ENCODE results near the gene KAT8. TPM values are rescaled to one million over a fixed set of nuclear protein-coding genes. Genes with fewer than 3 reads are reported as not detected.
"Not testable (repeated sequence)": the region's sequence is repeated elsewhere in the genome, so short reads cannot be mapped to it uniquely, and the experiment has no call there.

The KAT8 gene
- total RNA-seq, 1 experiment from 2014 or later: 42.0 TPM

DNA sequence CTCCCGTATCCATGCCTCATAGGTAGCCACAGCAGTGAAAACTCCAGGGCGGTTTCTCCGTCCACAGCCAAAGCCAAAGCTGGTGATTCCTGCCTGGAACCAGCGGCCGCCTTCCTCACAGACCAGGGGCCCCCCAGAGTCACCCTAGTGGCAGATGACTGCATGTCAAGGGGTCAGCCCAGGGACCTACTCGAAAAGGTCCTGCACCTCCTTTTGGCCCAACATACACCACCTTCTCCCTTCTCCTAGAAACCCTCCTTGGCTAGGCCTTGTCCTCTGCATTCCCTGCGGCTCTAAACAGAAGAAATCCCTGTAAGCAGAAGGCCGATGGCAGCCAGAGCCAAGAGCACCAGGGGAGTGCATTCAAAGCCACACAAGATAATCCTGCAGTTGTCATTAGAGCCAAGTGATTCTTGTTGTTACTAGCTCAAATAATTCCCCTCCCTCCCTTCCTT lies 26.3 kb downstream of the KAT8 start:
- H3K9me3 Mint-ChIP-seq (ENCODE audit: unreplicated experiment): no peaks in the 10 kb centered on the region
- no peak overlapping the region for H3K27ac Mint-ChIP-seq (ENCODE audit: low read depth, unreplicated experiment)
- H3K4me1 Mint-ChIP-seq (ENCODE audit: insufficient read depth, unreplicated experiment): peaks cover 13% of the 10 kb centered on the region
- ChIA-PET CTCF (interaction anchor here (0.6 to 3.8 kb wide), 16 partner anchors 8 to 725 kb away, joined by 3 to 29 read pairs (median 5); partner anchors contain the start of genes BCKDK, KAT8 and ZNF843), POLR2A (interaction anchor here (0.6 to 3.3 kb wide), 3 partner anchors 20 to 44 kb away, joined by 3 to 53 read pairs (median 4); partner anchors contain the start of gene FUS)
- intact Hi-C loops (cut with micrococcal nuclease): loop anchor here (2.0 to 5.0 kb wide), 3 partner anchors 34 to 111 kb away; partner anchors contain the start of gene STX4
- BruUV-seq (replicated peaks): no TSS peak
- H3K4me3 Mint-ChIP-seq (ENCODE audit: unreplicated experiment): peak overlapping the region; percentile 71
- DNase-seq (ENCODE audit: unreplicated experiment): no peak
- TF ChIP-seq, protein P1, sequence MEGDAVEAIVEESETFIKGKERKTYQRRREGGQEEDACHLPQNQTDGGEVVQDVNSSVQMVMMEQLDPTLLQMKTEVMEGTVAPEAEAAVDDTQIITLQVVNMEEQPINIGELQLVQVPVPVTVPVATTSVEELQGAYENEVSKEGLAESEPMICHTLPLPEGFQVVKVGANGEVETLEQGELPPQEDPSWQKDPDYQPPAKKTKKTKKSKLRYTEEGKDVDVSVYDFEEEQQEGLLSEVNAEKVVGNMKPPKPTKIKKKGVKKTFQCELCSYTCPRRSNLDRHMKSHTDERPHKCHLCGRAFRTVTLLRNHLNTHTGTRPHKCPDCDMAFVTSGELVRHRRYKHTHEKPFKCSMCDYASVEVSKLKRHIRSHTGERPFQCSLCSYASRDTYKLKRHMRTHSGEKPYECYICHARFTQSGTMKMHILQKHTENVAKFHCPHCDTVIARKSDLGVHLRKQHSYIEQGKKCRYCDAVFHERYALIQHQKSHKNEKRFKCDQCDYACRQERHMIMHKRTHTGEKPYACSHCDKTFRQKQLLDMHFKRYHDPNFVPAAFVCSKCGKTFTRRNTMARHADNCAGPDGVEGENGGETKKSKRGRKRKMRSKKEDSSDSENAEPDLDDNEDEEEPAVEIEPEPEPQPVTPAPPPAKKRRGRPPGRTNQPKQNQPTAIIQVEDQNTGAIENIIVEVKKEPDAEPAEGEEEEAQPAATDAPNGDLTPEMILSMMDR (IDR thresholded peaks at IDR 0.05; ENCODE audit: unreplicated experiment): no peak
- no peaks in the 10 kb centered on the region for H3K27me3 Mint-ChIP-seq (ENCODE audit: insufficient read depth, unreplicated experiment)
- no peaks in the 10 kb centered on the region for H3K36me3 Mint-ChIP-seq (ENCODE audit: insufficient read depth, unreplicated experiment)

DNA sequence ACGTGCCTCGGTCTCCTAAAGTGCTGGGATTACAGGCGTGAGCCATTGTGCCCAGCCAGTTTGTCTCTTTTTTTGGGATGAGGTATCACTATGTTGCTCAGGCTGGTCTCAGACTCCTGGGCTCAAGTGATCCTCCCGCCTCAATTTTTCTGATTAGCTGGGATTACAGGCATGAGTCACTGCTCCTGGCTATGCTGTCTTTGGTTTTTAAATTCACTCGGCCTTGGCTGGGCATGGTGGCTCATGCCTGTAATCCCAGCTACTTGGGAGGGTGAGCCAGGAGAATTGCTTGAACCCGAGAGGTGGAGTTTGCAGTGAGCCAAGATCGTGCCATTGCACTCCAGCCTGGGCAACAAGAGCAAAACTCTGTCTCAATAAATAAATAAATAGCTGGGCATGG lies 27.0 kb downstream of the KAT8 start:
- H3K27ac Mint-ChIP-seq (ENCODE audit: low read depth, unreplicated experiment); BruUV-seq (replicated peaks); H3K4me3 Mint-ChIP-seq (ENCODE audit: unreplicated experiment); H3K27me3 Mint-ChIP-seq (ENCODE audit: insufficient read depth, unreplicated experiment); DNase-seq (ENCODE audit: unreplicated experiment); H3K9me3 Mint-ChIP-seq (ENCODE audit: unreplicated experiment); H3K36me3 Mint-ChIP-seq (ENCODE audit: insufficient read depth, unreplicated experiment): not testable (repeated sequence)
- ChIA-PET CTCF (interaction anchor here (0.6 to 3.2 kb wide), 13 partner anchors 12 to 725 kb away, joined by 3 to 29 read pairs (median 4); partner anchors contain the start of genes KAT8 and ZNF843), POLR2A (interaction anchor here (3.3 kb wide), 1 partner anchor 36 kb away, joined by 53 read pairs; the partner anchor contains the start of gene FUS)
- H3K4me1 Mint-ChIP-seq (ENCODE audit: insufficient read depth, unreplicated experiment): peaks cover 13% of the 10 kb centered on the region
- intact Hi-C loops (cut with micrococcal nuclease): loop anchor here (5.0 kb wide), 2 partner anchors 33 to 112 kb away; partner anchors contain the start of gene STX4

DNA sequence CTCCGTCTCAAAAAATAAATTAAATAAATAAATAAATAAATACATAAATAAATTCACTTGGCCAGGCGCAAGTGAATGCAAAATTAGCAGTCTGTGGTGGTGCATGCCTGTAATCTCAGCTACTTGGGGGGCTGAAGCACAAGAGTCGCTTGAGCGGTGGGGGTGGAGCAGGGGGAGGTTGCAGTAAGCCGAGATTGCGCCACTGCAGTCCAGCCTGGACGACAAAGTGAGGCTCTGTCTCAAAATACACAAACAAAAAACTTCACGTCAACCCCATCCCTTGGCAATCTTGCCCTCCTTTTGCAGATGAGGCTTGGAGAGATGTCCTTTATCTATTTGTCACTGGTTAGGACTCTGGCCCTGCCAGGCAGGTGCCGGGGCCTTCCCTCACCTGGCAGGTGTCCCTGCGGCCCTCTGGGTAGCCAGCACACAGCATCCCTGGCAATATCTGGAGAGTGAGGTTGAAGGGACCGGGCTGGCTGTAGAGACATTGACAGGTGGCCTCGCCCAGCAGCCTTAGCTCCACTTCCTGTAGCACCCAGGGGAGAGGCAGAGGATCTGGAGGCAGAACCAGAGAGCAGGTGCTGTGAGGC lies 28.0 kb downstream of the KAT8 start:
- TF ChIP-seq, protein P1 (IDR thresholded peaks at IDR 0.05; ENCODE audit: unreplicated experiment): no peak
- ChIA-PET POLR2A (interaction anchor here (1.1 kb wide), 1 partner anchor 28 kb away, joined by 3 read pairs; the partner anchor contains the start of gene KAT8), CTCF (interaction anchor here (0.6 to 2.5 kb wide), 5 partner anchors 11 to 724 kb away, joined by 4 to 7 read pairs (median 5); partner anchors contain the start of gene ZNF843)
- Mint-ChIP-seq H3K9me3 (ENCODE audit: unreplicated experiment) (no peaks in the 10 kb centered on the region), H3K27ac (ENCODE audit: low read depth, unreplicated experiment) (no peak overlapping the region), H3K4me3 (ENCODE audit: unreplicated experiment) (no peak overlapping the region), H3K27me3 (ENCODE audit: insufficient read depth, unreplicated experiment) (no peaks in the 10 kb centered on the region), H3K4me1 (ENCODE audit: insufficient read depth, unreplicated experiment) (peaks cover 12% of the 10 kb centered on the region), H3K36me3 (ENCODE audit: insufficient read depth, unreplicated experiment) (no peaks in the 10 kb centered on the region)
- no peak for DNase-seq (ENCODE audit: unreplicated experiment)
- BruUV-seq (replicated peaks): no TSS peak
- intact Hi-C loops (cut with micrococcal nuclease): no loop called here

DNA sequence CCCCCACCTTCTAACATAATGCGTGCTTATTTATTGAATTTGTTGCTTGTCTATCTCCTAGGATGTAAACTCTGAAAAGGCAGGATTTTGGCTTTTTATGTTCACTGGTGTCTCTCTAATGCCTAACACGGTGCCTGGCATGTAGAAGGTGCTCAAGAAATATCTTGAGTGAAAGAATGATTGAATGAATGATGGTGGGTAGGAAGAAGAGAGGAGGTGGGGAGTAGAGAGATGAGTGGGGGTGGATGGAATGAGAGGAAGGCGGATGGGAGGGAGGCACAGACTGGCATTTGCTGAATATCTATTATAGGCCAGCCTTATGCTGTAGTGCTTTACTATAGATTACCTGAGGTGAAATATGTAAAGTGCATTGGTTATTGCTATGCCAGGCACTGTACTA lies 30.1 kb downstream of the KAT8 start:
- TF ChIP-seq, protein P1 (IDR thresholded peaks at IDR 0.05; ENCODE audit: unreplicated experiment): no peak
- H3K27me3 Mint-ChIP-seq (ENCODE audit: insufficient read depth, unreplicated experiment): no peaks in the 10 kb centered on the region
- ChIA-PET POLR2A (interaction anchor here (0.6 kb wide), 1 partner anchor 227 kb away, joined by 3 read pairs; no protein-coding TSS in a partner anchor), CTCF (interaction anchor here (0.6 kb wide), 1 partner anchor 8 kb away, joined by 3 read pairs; no protein-coding TSS in a partner anchor)
- no peak for DNase-seq (ENCODE audit: unreplicated experiment)
- H3K4me3 Mint-ChIP-seq (ENCODE audit: unreplicated experiment): no peak overlapping the region
- no peak overlapping the region for H3K27ac Mint-ChIP-seq (ENCODE audit: low read depth, unreplicated experiment)
- no peaks in the 10 kb centered on the region for H3K36me3 Mint-ChIP-seq (ENCODE audit: insufficient read depth, unreplicated experiment)
- no TSS peak for BruUV-seq (replicated peaks)
- no peaks in the 10 kb centered on the region for H3K9me3 Mint-ChIP-seq (ENCODE audit: unreplicated experiment)
- no peaks in the 10 kb centered on the region for H3K4me1 Mint-ChIP-seq (ENCODE audit: insufficient read depth, unreplicated experiment)
- intact Hi-C loops (cut with micrococcal nuclease): no loop called here
